Measurements from ENCODE around the gene COLEC11.

GRCh38 chr2:3654011-3654410 lies 59.1 kb downstream of the COLEC11 start:
- no peak for TF ChIP-seq PPARA (CRISPR knock-in tag; IDR thresholded peaks at IDR 0.05; ENCODE audit: borderline replicate concordance)
- no peak for TF ChIP-seq RARB (CRISPR knock-in tag; IDR thresholded peaks at IDR 0.05)
- TF ChIP-seq, protein P1, sequence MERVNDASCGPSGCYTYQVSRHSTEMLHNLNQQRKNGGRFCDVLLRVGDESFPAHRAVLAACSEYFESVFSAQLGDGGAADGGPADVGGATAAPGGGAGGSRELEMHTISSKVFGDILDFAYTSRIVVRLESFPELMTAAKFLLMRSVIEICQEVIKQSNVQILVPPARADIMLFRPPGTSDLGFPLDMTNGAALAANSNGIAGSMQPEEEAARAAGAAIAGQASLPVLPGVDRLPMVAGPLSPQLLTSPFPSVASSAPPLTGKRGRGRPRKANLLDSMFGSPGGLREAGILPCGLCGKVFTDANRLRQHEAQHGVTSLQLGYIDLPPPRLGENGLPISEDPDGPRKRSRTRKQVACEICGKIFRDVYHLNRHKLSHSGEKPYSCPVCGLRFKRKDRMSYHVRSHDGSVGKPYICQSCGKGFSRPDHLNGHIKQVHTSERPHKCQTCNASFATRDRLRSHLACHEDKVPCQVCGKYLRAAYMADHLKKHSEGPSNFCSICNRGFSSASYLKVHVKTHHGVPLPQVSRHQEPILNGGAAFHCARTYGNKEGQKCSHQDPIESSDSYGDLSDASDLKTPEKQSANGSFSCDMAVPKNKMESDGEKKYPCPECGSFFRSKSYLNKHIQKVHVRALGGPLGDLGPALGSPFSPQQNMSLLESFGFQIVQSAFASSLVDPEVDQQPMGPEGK (CRISPR knock-in tag; IDR thresholded peaks at IDR 0.05; ENCODE audit: borderline replicate concordance): no peak
- TF ChIP-seq CSDC2 (CRISPR knock-in tag; IDR thresholded peaks at IDR 0.05): no peak
- TF ChIP-seq ARNTL (CRISPR knock-in tag; IDR thresholded peaks at IDR 0.05; ENCODE audit: borderline replicate concordance, low read depth): no peak
- no peak for TF ChIP-seq ZNF8 (CRISPR knock-in tag; IDR thresholded peaks at IDR 0.05)
- TF ChIP-seq, protein P2, sequence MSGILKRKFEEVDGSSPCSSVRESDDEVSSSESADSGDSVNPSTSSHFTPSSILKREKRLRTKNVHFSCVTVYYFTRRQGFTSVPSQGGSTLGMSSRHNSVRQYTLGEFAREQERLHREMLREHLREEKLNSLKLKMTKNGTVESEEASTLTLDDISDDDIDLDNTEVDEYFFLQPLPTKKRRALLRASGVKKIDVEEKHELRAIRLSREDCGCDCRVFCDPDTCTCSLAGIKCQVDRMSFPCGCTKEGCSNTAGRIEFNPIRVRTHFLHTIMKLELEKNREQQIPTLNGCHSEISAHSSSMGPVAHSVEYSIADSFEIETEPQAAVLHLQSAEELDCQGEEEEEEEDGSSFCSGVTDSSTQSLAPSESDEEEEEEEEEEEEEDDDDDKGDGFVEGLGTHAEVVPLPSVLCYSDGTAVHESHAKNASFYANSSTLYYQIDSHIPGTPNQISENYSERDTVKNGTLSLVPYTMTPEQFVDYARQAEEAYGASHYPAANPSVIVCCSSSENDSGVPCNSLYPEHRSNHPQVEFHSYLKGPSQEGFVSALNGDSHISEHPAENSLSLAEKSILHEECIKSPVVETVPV (CRISPR knock-in tag; IDR thresholded peaks at IDR 0.05): no peak
- no peak for TF ChIP-seq CREB5 (CRISPR knock-in tag; IDR thresholded peaks at IDR 0.05; ENCODE audit: low read depth)
- TF ChIP-seq TSHZ2 (CRISPR knock-in tag; IDR thresholded peaks at IDR 0.05): no peak
- no peak for TF ChIP-seq ZNF70 (CRISPR knock-in tag; IDR thresholded peaks at IDR 0.05)
- TF ChIP-seq ZNF565 (CRISPR knock-in tag; conservative IDR thresholded peaks at IDR 0.05; ENCODE audit: low read depth): no peak
- TF ChIP-seq ESRRG (CRISPR knock-in tag; IDR thresholded peaks at IDR 0.05): no peak
- TF ChIP-seq SNAI2 (CRISPR knock-in tag; IDR thresholded peaks at IDR 0.05): no peak
- TF ChIP-seq POU6F1 (CRISPR knock-in tag; IDR thresholded peaks at IDR 0.05; ENCODE audit: borderline replicate concordance, low read depth): no peak
